ENCODE data around the gene CAMK1D. TPM values are rescaled to one million over a fixed set of nuclear protein-coding genes. Genes with fewer than 3 reads are reported as not detected.

The CAMK1D gene
- total and polyA plus RNA-seq, 2 of the 4 experiments (the other 2 are of a cell fraction) = 5.0 to 5.3 TPM

GRCh38 chr10:12509794-12510100 lies 160.4 kb downstream of the CAMK1D start:
- Histone ChIP-seq H2AFZ (replicated peaks; ENCODE audit: low read length, poor library complexity) (no peak overlapping the region), H3K56ac (ENCODE audit: extremely low read depth, insufficient read depth, low read length) (no peak overlapping the region), H3K4ac (ENCODE audit: low read depth, low read length) (no peak overlapping the region), H3K18ac (ENCODE audit: low read depth, low read length) (no peak overlapping the region), H2BK15ac (ENCODE audit: low read depth, low read length) (no peak overlapping the region), H3K4me3 (ENCODE audit: insufficient read depth, low read depth, low read length) (no peak overlapping the region), H3K4me2 (ENCODE audit: low read depth, low read length) (no peak overlapping the region), H3K27ac (ENCODE audit: insufficient read depth, low read length) (no peak overlapping the region), H3K27me3 (ENCODE audit: control insufficient read depth, insufficient read depth, low read length) (no peaks in the 10 kb centered on the region), H2BK20ac (ENCODE audit: low read depth, low read length) (no peak overlapping the region), H3K9me3 (ENCODE audit: control insufficient read depth, insufficient read depth, low read length) (peaks cover 2% of the 10 kb centered on the region; the same call in 1 of the 2 replicates), H2AK9ac (replicated peaks; ENCODE audit: low read depth, low read length, poor library complexity) (no peak overlapping the region), H4K5ac (ENCODE audit: low read depth, low read length) (no peak overlapping the region), H4K8ac (ENCODE audit: low read depth in 2 of 2, low read length in 2 of 2) (no peak overlapping the region), H4K20me1 (ENCODE audit: insufficient read depth, low read length) (no peaks in the 10 kb centered on the region), H2BK120ac (ENCODE audit: low read depth, low read length) (no peak overlapping the region), H2BK5ac (ENCODE audit: low read depth, low read length, poor library complexity, severe bottlenecking) (no peak overlapping the region), H3K79me1 (ENCODE audit: low read depth in 1 of 2, low read length in 2 of 2) (no peaks in the 10 kb centered on the region), H3K9ac (ENCODE audit: low read depth, low read length) (no peak overlapping the region), H2AK5ac (ENCODE audit: low read depth, low read length) (no peak overlapping the region), H3K14ac (replicated peaks; ENCODE audit: low read depth, low read length) (no peak overlapping the region), H3K9me1 (ENCODE audit: insufficient read depth, low read length) (no peaks in the 10 kb centered on the region), H3K36me3 (ENCODE audit: control insufficient read depth, insufficient read depth, low read length) (no peaks in the 10 kb centered on the region), H3K23ac (ENCODE audit: low read depth, low read length) (no peak overlapping the region), H3K4me1 (ENCODE audit: control insufficient read depth, insufficient read depth, low read length) (no peaks in the 10 kb centered on the region), H4K91ac (ENCODE audit: insufficient read depth, low read depth, low read length) (no peak overlapping the region)
- in situ Hi-C loops (cut with MboI; ENCODE audit: low sequenced_read_pairs) = no loop called here
- ATAC-seq (ENCODE audit: low read depth) (no peak), DNase-seq (no peak)
- POLR2A ChIA-PET (ENCODE audit: unreplicated experiment) = no interaction called here
- TF ChIP-seq NFE2L2 (IDR thresholded peaks at IDR 0.05; ENCODE audit: low read depth, low read length) (no peak), ELK1 (IDR thresholded peaks at IDR 0.05; ENCODE audit: borderline replicate concordance, low read depth, low read length) (no peak), MAFK (IDR thresholded peaks at IDR 0.05; ENCODE audit: low read depth, low read length) (no peak), USF2 (IDR thresholded peaks at IDR 0.05; ENCODE audit: low read depth, low read length) (no peak), BHLHE40 (IDR thresholded peaks at IDR 0.05; ENCODE audit: low read depth, low read length) (no peak), MXI1 (IDR thresholded peaks at IDR 0.05; ENCODE audit: borderline replicate concordance, low read depth, low read length) (no peak), RCOR1 (IDR thresholded peaks at IDR 0.05; ENCODE audit: insufficient replicate concordance, low read length) (no peak), FOS (IDR thresholded peaks at IDR 0.05; ENCODE audit: low read depth, low read length) (no peak), CHD1 (IDR thresholded peaks at IDR 0.05; ENCODE audit: low read depth, low read length) (no peak)
- no CpG with 5 or more reads among the region's 2 CpGs for WGBS, 2 experiments (ENCODE audit: extremely low coverage in 2 of 2, insufficient read length in 1 of 2)
- CTCF ChIA-PET = no interaction called here
- intact Hi-C loops (cut with micrococcal nuclease) = no loop called here
- dilution Hi-C loops (cut with HindIII; ENCODE audit: low sequenced_read_pairs, unreplicated experiment) = no loop called here
- no TSS peak for BruUV-seq (replicated peaks)

Data from IMR-90 (cell line).